Ovary (tissue), 9 donors: ENCODE measurements around the gene IBA57. TPM values are rescaled to one million over a fixed set of nuclear protein-coding genes. Genes with fewer than 3 reads are reported as not detected.

Experiments used
- DNase-seq, 5 donors: peaks; one replicate each; pipeline ENCODE4 v3.0.0-alpha.2; 2019 to 2020
- H3K27ac ChIP-seq, 2 donors: fragments of 200-600 bp; one replicate each; pipeline versions ENCODE4 v1.5.1 to v1.8.0; 2019 to 2022
- H3K27me3 ChIP-seq: fragments of 200-600 bp; one replicate; pipeline ENCODE4 v1.8.0; 2022
- H3K36me3 ChIP-seq: fragments of 200-600 bp; sonication (generic); one replicate; pipeline ENCODE4 v1.5.1; 2019
- H3K4me1 ChIP-seq: one replicate; pipeline ENCODE4 v1.8.1; 2013; ENCODE audit warnings: mild to moderate bottlenecking, moderate library complexity; ENCODE audit not compliant: insufficient read depth
- H3K4me3 ChIP-seq: fragments of 200-600 bp; sonication (generic); one replicate; pipeline ENCODE4 v1.5.1; 2017
- H3K9me3 ChIP-seq, 2 donors: fragments of 200-600 bp in 1 of 2; sonication (generic) in 1 of 2; one replicate each; pipeline versions ENCODE4 v1.5.1 to v1.8.1; 2013 to 2019; ENCODE audit warnings: mild to moderate bottlenecking in 1 of 2, moderate library complexity in 1 of 2
- CTCF ChIP-seq, 3 donors: fragments of 450-650 bp in 2 of 3; fragments of 200-600 bp in 1 of 3; IDR thresholded peaks; one replicate each; pipeline versions ENCODE4 v1.5.1 to v1.8.0; 2016 to 2022; ENCODE audit warnings: antibody characterized with exemption in 3 of 3, mild to moderate bottlenecking in 1 of 3
- EP300 ChIP-seq: sonication (generic); formaldehyde crosslinking; IDR thresholded peaks from one replicate; pipeline ENCODE4 v1.6.1; 2017; ENCODE audit warnings: antibody characterized with exemption
- POLR2A ChIP-seq: fragments of 450-650 bp; IDR thresholded peaks from one replicate; pipeline ENCODE4 v1.6.1; 2017; ENCODE audit warnings: antibody characterized with exemption, mild to moderate bottlenecking, moderate library complexity
- WGBS, 3 donors: extraction: QIAGEN DNeasy Blood & Tissue Kit in 1 of 3; methylation state at CpG; one replicate each; pipeline versions ENCODE4 v1.1.5 to v1.1.7; 2013 to 2017; 5-methylcytosine and 5-hydroxymethylcytosine counted together
- intact Hi-C, 4 donors: fragments of 100-400 bp; cut with DNase I; formaldehyde crosslinking; loops; one replicate each; pipeline versions ENCODE4 v1.11.0 to v1.15.1; 2022 to 2023
- polyA plus RNA-seq, 2 donors: library from polyadenylated mRNA; stranded (reverse); fragments of 200-250 nt in 1 of 2; fragments of 350-450 nt in 1 of 2; fragmentation: Illumina TruSeq in 1 of 2; extraction: RNeasy Lipid Tissue Mini Kit (QIAGEN cat#74804) in 1 of 2; gene quantifications; one replicate each; pipeline ENCODE4 v1.2.3, GENCODE V29; 2013 to 2014
- total RNA-seq, 7 donors: library from RNA; depleted of rRNA in 2 of 7; stranded (reverse); fragments of >200 nt in 2 of 7; fragmentation: NEBNext Ultra II Directional in 3 of 7; extraction: Animal tissue kit (Norgen Biotek cat#: 25700) in 3 of 7; gene quantifications; one replicate each; pipeline versions ENCODE4 v1.1.0 to v1.2.4, GENCODE V29; 2016 to 2023
- donor health status: DM: no; HTN: no; CAD: no; lungs with moderate emphysema.
- donor health status: DM: no; HTN: no; CAD: no.
- donor health status: Bipolar disorder and iron deficiency.
- donor health status: DM: yes; HTN: yes; CAD: no.
- donor health status: DM: no; HTN: no; CAD: no.
- donor health status: DM: yes; HTN: yes; CAD: no.

IBA57 gene
- total and polyA plus RNA-seq, 9 donors, result 2.8 to 14.5 (median 9.0) TPM

DNA sequence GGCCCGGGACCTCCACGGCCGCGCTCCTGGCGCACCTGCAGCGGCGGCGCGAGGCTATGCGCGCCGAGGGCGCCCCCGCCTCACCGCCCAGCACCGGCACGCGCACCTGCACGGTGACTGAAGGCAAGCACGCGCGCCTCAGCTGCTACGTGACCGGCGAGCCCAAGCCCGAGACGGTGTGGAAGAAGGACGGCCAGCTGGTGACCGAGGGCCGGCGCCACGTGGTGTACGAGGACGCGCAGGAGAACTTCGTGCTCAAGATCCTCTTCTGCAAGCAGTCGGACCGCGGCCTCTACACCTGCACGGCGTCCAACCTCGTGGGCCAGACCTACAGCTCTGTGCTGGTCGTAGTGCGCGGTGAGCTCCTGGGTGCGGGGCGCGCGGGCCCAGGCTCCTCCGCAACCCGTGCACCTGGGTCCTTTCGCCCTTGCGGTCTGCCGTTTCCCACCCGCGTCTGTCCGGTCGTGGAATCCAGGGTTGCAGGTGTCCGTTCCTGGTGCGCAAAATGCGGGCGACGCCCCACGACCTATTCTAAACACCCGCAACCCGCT, 46.9 kb downstream of the IBA57 start:
- intact Hi-C loops, result loop anchor here in 1 of 4 donors (10.0 kb wide), 1 partner anchor 242 kb away; a partner anchor contains a TSS
- H3K27me3 ChIP-seq, result no peaks in the 10 kb centered on the region
- TF ChIP-seq POLR2A, result no peak
- no peak for TF ChIP-seq EP300
- no peak for TF ChIP-seq CTCF (IDR thresholded peaks at IDR 0.05)
- H3K4me3 ChIP-seq, result peak overlapping the region; percentile 45
- peaks cover 3% of the 10 kb centered on the region for H3K4me1 ChIP-seq
- H3K9me3 ChIP-seq, result no peaks in the 10 kb centered on the region
- no peak overlapping the region for H3K27ac ChIP-seq
- WGBS, 3 donors, result 8 to 16% (median 9%) methylated on average over 29 to 66 of the region's 66 CpGs
- no peaks in the 10 kb centered on the region for H3K36me3 ChIP-seq
- peak in 1 of 5 donors; percentile 24 for DNase-seq

GRCh38 chr1:228212966-228213844, 47.6 kb downstream of the IBA57 start:
- H3K27ac ChIP-seq, result no peak overlapping the region
- intact Hi-C loops, result loop anchor here in 1 of 4 donors (10.0 kb wide), 1 partner anchor 242 kb away; a partner anchor contains a TSS

DNA sequence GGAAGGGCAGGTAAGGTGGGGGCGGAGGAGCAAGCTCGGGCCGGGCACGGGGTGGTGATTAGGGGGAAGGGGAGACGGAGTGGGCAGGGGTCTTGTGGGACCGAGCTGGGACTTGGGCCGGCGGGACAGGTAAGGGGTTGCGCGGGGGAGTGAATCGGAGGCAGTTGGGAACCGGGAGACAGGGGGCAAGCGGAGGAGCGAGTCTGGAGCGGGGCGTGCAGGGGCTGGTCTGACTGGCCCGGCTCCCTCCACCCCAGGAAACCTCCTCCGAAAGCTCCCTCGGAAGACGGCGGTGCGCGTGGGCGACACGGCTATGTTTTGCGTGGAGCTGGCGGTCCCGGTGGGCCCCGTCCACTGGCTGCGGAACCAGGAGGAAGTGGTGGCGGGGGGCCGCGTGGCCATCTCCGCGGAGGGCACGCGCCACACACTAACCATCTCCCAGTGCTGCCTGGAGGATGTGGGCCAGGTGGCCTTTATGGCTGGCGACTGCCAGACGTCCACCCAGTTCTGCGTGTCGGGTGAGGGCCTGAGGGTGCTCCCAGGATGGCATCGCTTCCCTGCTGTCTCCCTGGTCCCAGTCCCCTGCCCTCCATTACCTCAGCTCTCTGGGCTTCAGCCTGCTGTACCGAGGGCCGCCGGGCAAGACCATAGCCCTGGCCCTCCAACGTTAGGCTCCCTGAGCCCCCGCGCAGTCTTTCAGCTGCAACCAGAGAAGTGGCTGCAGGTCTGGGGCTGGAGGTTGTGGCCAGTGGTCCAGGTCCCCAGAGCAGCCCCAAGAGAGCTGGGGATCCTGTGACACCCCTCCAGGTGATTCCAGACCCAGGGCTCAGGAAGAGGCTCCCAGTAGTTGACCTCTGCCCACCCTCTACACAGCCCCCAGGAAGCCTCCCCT, 48.6 kb downstream of the IBA57 start:
- no peaks in the 10 kb centered on the region for H3K36me3 ChIP-seq
- no peaks in the 10 kb centered on the region for H3K9me3 ChIP-seq
- H3K27ac ChIP-seq, result no peak overlapping the region
- H3K4me1 ChIP-seq, result peaks cover 3% of the 10 kb centered on the region
- no peaks in the 10 kb centered on the region for H3K27me3 ChIP-seq
- 31 to 42% (median 38%) methylated on average over 47 to 48 of the region's 48 CpGs for WGBS, 3 donors
- intact Hi-C loops, result loop anchor here in 1 of 4 donors (10.0 kb wide), 1 partner anchor 241 kb away; a partner anchor contains a TSS
- peak overlapping the region; percentile 45 for H3K4me3 ChIP-seq
- peak in 1 of 5 donors; percentile 44 for DNase-seq
- TF ChIP-seq EP300 (no peak), POLR2A (no peak), CTCF (IDR thresholded peaks at IDR 0.05) (no peak)

More at GRCh38 chr1:228212966-228213844, 47.6 kb downstream of the IBA57 start:
- Histone ChIP-seq H3K36me3 (no peaks in the 10 kb centered on the region), H3K4me1 (peaks cover 3% of the 10 kb centered on the region), H3K4me3 (peak overlapping the region; percentile 45), H3K27me3 (no peaks in the 10 kb centered on the region), H3K9me3 (no peaks in the 10 kb centered on the region)
- TF ChIP-seq CTCF (IDR thresholded peaks at IDR 0.05) (peak; percentile 31 to 61 (median 56)), POLR2A (no peak), EP300 (no peak)
- peak; percentile 77 to 85 (median 80) for DNase-seq
- WGBS, 3 donors, result 0 to 1% (median 1%) methylated on average over 34 to 67 of the region's 67 CpGs
